Femur (tissue), 1 donor: ENCODE results near the gene ANO2.

Source experiments
- DNase-seq: peaks from one replicate; pipeline ENCODE4 v3.0.0-alpha.2; 2017

Gene ANO2

GRCh38 chr12:5525783-5526367 lies 419.2 kb downstream of the ANO2 start:
- DNase-seq = no peak

- DNase-seq = no peak
These were observed 420.2 kb downstream of the ANO2 start for GRCh38 chr12:5524769-5525436.

GRCh38 chr12:5524116-5524768 lies 420.8 kb downstream of the ANO2 start:
- no peak for DNase-seq

GRCh38 chr12:5523396-5524115 lies 421.5 kb downstream of the ANO2 start:
- no peak for DNase-seq

GRCh38 chr12:5522432-5523335 lies 422.4 kb downstream of the ANO2 start:
- no peak for DNase-seq

- no peak for DNase-seq
These were observed 423.4 kb downstream of the ANO2 start for GRCh38 chr12:5521456-5522325.

GRCh38 chr12:5520831-5521230 lies 424.2 kb downstream of the ANO2 start:
- DNase-seq = no peak

GRCh38 chr12:5520037-5520436 lies 425.0 kb downstream of the ANO2 start:
- no peak for DNase-seq

- no peak for DNase-seq
These were observed 426.3 kb downstream of the ANO2 start for GRCh38 chr12:5518584-5519365.

GRCh38 chr12:5516371-5517241 lies 428.5 kb downstream of the ANO2 start:
- DNase-seq = no peak

GRCh38 chr12:5515458-5515857 lies 429.6 kb downstream of the ANO2 start:
- DNase-seq = no peak

- no peak for DNase-seq
These were observed 430.5 kb downstream of the ANO2 start for GRCh38 chr12:5514545-5514944.

GRCh38 chr12:5514016-5514415 lies 431.0 kb downstream of the ANO2 start:
- DNase-seq = no peak

GRCh38 chr12:5513406-5513805 lies 431.7 kb downstream of the ANO2 start:
- DNase-seq = no peak
